GM21390 (cell line): ENCODE data around the gene CH25H.
"Not testable (repeated sequence)": the region's sequence is repeated elsewhere in the genome, so short reads cannot be mapped to it uniquely, and the experiment has no call there.

Experiments
- ATAC-seq: cut with Tn5 transposase; IDR thresholded peaks from one replicate; pipeline ENCODE4 v1.9.1; 2021; ENCODE audit not compliant: unreplicated experiment

CH25H gene, protein sequence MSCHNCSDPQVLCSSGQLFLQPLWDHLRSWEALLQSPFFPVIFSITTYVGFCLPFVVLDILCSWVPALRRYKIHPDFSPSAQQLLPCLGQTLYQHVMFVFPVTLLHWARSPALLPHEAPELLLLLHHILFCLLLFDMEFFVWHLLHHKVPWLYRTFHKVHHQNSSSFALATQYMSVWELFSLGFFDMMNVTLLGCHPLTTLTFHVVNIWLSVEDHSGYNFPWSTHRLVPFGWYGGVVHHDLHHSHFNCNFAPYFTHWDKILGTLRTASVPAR

GRCh38 chr10:89207181-89207800 lies at the start of gene CH25H:
Gene CH25H, minus strand, starts transcription at chr10:89207317. Its CDS starts 25 bp downstream, at chr10:89207292.
- no peak for ATAC-seq

DNA sequence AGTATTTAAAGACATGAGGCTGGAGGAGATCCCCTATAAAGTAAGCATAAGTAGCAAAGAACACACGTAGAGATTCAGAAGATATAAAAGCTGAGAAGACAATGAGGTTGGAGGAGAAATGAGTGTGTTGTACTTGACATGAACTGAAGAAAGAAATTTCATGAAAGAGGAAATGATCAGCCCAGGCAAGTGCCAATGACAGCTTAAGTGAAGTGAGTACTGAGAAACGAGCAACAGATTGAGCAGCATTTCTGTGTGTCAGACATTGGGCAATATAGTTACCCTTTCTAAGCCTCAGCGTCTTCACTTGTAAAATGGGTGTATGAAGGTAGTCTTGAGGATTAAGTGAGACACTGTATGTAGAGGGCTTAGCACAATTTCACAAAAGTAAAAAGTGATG lies 49.2 kb upstream of the CH25H start:
- no peak for ATAC-seq

DNA sequence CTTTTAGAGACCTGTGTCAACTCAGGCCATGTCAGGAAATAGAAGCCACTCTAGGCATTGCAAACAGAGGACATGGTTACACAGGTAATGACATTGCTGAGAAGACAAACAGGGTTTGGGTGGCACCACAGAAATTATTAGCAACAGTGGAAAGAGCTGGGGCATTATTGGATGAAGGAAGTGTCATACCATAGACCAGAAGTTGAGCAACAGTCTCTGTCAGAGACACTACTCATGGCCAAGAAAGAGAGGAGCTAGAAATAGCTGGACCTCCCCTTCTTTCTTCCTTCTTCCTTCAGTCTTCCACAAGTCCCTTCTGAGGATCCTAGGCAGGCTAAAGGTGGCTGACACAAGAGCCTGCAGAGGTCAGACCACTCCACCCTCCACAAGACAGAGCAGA lies 48.7 kb upstream of the CH25H start:
- no peak for ATAC-seq

- not testable (repeated sequence) for ATAC-seq
These were observed 48.0 kb upstream of the CH25H start for GRCh38 chr10:89255091-89255579.

- no peak for ATAC-seq
These were observed 45.1 kb upstream of the CH25H start for GRCh38 chr10:89252225-89252585.

- ATAC-seq, result peak; percentile 95
These were observed 44.5 kb upstream of the CH25H start, which contains the start of gene LIPA for GRCh38 chr10:89251409-89252224. Gene LIPA, minus strand, starts transcription at chr10:89251775. Its CDS starts 4,127 bp downstream, at chr10:89247648.

- no peak for ATAC-seq
These were observed 43.8 kb upstream of the CH25H start for GRCh38 chr10:89250865-89251408.

DNA sequence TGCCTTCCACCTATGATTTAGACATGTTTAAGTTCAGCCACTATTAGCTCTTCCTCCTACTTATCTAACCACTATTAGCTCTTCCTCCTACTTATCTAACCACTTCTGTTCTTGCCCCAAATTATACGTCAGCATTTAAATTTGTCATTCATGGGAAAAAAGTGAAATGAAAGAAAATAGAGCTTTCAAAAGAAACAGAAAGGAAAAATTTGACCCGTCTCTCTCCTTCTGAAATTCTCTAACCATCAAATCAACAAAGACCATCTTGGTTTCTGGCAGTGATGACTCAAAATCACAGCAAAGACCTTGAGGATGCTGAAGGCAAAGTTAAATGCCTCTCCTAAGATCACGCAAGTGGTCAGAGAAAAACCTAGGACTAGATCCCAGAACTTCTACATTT lies 41.9 kb upstream of the CH25H start:
- no peak for ATAC-seq

GRCh38 chr10:89247623-89248022 lies 40.5 kb upstream of the CH25H start:
- ATAC-seq, result not testable (repeated sequence)

DNA sequence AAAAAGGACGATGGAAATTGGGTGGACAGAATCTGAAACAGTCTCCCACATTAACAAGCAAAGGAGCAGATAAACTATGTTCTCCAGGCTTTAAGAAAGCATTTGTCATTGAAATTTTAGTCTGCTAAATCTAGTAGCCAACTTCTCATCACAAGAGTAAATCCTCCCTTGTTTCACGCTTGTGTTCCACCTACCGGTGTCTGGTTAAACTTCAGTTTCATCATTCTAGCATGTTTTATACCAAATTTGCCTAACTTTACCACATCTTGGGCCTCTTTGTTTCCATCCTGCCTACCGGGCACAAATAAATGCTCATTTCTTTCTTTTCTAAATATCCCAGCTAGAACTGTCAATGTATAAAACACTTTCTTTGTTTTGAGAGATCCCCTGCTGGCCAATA lies 38.7 kb upstream of the CH25H start:
- ATAC-seq, result peak; percentile 40

GRCh38 chr10:89242840-89243568 lies 35.9 kb upstream of the CH25H start:
- peak; percentile 41 for ATAC-seq

DNA sequence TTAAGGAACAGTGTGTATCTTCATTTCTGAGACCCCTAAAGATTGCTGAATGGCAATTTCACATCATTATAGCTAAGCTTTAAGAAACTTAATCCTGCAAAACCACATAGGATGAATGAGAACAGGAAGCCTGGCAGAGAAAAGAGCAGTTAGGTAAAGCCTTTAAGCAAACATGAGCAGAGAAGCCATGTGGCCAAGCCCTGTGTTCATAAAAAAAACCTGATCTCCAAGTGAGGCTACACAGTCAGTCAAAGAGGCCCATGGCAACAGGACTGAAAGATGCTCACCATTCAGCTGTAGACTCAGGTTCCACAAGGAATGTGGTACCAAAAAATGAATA lies 35.2 kb upstream of the CH25H start:
- ATAC-seq, result no peak

- ATAC-seq, result no peak
These were observed 34.6 kb upstream of the CH25H start for GRCh38 chr10:89241486-89242344.

GRCh38 chr10:89241026-89241425 lies 33.9 kb upstream of the CH25H start:
- no peak for ATAC-seq

- no peak for ATAC-seq
These were observed 33.4 kb upstream of the CH25H start for GRCh38 chr10:89240519-89240918.

GRCh38 chr10:89238956-89239644 lies 32.0 kb upstream of the CH25H start:
- no peak for ATAC-seq

GRCh38 chr10:89237849-89238248 lies 30.7 kb upstream of the CH25H start:
- ATAC-seq, result no peak

- ATAC-seq, result no peak
These were observed 29.2 kb upstream of the CH25H start for GRCh38 chr10:89236226-89236797.
